ENCODE measurements around the gene ACTR3.
A peak's percentile ranks its signal among the peaks of the same experiment; 100 is the strongest.

Gene ACTR3

DNA sequence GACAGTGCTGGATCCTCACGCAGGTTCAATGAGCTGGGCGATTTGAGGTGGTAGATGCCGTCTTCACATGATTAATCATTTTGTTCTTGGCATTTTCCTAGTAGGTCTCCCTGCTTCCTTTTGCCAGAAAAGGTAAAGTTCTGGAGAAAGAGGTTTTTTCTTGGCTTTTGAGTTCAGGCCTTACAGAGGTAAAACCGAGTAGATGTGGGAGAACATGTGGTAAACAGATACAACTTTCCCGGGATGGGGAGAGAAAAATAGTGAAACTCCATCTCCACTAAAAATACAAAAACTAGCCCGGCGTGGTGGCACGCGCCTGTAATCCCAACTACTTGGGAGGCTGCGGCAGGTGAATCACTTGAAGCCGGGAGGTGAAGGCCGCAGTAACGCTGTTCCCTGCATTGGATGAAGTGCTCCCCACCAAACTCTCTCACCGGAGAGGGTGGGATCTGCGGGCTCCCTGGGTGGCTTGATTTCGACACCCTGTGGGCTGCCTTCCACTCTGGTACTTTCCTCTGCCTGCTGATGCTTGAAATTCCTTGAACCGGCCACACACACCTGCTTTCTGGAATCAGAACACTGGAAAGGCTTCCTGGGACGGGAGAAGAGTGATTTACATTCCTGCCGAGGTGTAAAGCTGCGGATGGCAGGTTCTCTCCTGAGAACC lies 88.8 kb downstream of the ACTR3 start:
- no peaks in the 10 kb centered on the region for H3K4me1 ChIP-seq (ENCODE audit: control insufficient read depth, insufficient read depth, low read length)
- peak overlapping the region; percentile 12 for H3K9ac ChIP-seq (ENCODE audit: low read length)
- no peaks in the 10 kb centered on the region for H3K27me3 ChIP-seq (ENCODE audit: control insufficient read depth, insufficient read depth, low read length)
- H3K4me3 ChIP-seq (ENCODE audit: low read length): no peak overlapping the region
- no peaks in the 10 kb centered on the region for H3K36me3 ChIP-seq (ENCODE audit: control insufficient read depth, insufficient read depth, low read length)
- no peak overlapping the region for H3K27ac ChIP-seq (ENCODE audit: low read depth, low read length)

- H3K27me3 ChIP-seq (ENCODE audit: control insufficient read depth, insufficient read depth, low read length): no peaks in the 10 kb centered on the region
- H3K27ac ChIP-seq (ENCODE audit: low read depth, low read length): no peak overlapping the region
- no peaks in the 10 kb centered on the region for H3K36me3 ChIP-seq (ENCODE audit: control insufficient read depth, insufficient read depth, low read length)
- no peak overlapping the region for H3K4me3 ChIP-seq (ENCODE audit: low read length)
- no peaks in the 10 kb centered on the region for H3K4me1 ChIP-seq (ENCODE audit: control insufficient read depth, insufficient read depth, low read length)
- no peak overlapping the region for H3K9ac ChIP-seq (ENCODE audit: low read length)
These were observed 89.6 kb downstream of the ACTR3 start for GRCh38 chr2:113979191-113980128.

- H3K27ac ChIP-seq (ENCODE audit: low read depth, low read length): no peak overlapping the region
These were observed 91.1 kb downstream of the ACTR3 start for GRCh38 chr2:113980946-113981345.

GRCh38 chr2:113981404-113982134 lies 91.7 kb downstream of the ACTR3 start:
- no peak overlapping the region for H3K27ac ChIP-seq (ENCODE audit: low read depth, low read length)
- H3K9ac ChIP-seq (ENCODE audit: low read length): no peak overlapping the region
- H3K27me3 ChIP-seq (ENCODE audit: control insufficient read depth, insufficient read depth, low read length): no peaks in the 10 kb centered on the region
- H3K36me3 ChIP-seq (ENCODE audit: control insufficient read depth, insufficient read depth, low read length): no peaks in the 10 kb centered on the region
- H3K4me1 ChIP-seq (ENCODE audit: control insufficient read depth, insufficient read depth, low read length): no peaks in the 10 kb centered on the region
- H3K4me3 ChIP-seq (ENCODE audit: low read length): no peak overlapping the region

More at GRCh38 chr2:113980946-113981345, 91.1 kb downstream of the ACTR3 start:
- Histone ChIP-seq H3K36me3 (ENCODE audit: control insufficient read depth, insufficient read depth, low read length) (no peaks in the 10 kb centered on the region), H3K9ac (ENCODE audit: low read length) (no peak overlapping the region), H3K4me1 (ENCODE audit: control insufficient read depth, insufficient read depth, low read length) (no peaks in the 10 kb centered on the region), H3K4me3 (ENCODE audit: low read length) (no peak overlapping the region), H3K27me3 (ENCODE audit: control insufficient read depth, insufficient read depth, low read length) (no peaks in the 10 kb centered on the region)

DNA sequence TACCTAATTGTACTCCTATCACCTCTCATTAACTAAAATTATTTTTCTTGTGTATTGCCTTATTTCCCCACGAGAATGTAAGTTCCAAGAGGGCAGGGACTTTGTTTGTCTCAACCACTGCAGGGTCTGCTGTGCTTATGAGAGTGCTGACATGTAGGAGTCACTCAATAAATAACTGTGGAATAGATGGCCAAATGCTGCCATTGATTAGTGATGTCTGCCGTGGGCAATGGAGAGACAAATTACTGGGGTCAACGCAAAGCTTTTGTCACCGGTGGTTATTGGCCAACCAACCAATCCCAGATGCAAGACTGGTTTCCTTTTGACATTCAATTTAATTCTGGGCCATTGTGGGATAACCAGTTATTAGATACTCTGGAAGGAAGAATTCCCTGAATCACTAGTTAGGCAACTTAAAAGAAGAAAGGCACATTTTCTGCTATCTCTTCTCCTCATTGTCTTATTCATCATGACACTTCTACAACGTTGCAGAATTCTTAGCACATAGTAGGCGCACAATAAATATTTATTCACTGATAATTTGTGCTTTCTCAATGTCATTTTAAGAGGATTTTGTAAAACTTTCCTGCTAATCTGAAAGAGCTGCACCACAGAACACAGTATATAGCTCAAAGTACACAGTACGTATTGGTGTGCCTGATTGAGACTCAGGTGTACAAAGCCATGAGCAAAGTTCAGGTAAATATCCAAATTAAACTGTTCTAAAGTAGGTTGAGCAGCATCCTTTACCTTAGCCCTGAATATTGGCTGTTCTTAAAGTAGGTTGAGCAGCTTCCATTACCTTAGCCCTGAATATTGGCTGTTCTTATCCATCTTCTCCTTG lies 95.9 kb downstream of the ACTR3 start:
- H3K4me3 ChIP-seq (ENCODE audit: low read length): no peak overlapping the region
- H3K27ac ChIP-seq (ENCODE audit: low read depth, low read length): no peak overlapping the region
- no peaks in the 10 kb centered on the region for H3K27me3 ChIP-seq (ENCODE audit: control insufficient read depth, insufficient read depth, low read length)
- H3K36me3 ChIP-seq (ENCODE audit: control insufficient read depth, insufficient read depth, low read length): no peaks in the 10 kb centered on the region
- H3K4me1 ChIP-seq (ENCODE audit: control insufficient read depth, insufficient read depth, low read length): no peaks in the 10 kb centered on the region
- no peak overlapping the region for H3K9ac ChIP-seq (ENCODE audit: low read length)

DNA sequence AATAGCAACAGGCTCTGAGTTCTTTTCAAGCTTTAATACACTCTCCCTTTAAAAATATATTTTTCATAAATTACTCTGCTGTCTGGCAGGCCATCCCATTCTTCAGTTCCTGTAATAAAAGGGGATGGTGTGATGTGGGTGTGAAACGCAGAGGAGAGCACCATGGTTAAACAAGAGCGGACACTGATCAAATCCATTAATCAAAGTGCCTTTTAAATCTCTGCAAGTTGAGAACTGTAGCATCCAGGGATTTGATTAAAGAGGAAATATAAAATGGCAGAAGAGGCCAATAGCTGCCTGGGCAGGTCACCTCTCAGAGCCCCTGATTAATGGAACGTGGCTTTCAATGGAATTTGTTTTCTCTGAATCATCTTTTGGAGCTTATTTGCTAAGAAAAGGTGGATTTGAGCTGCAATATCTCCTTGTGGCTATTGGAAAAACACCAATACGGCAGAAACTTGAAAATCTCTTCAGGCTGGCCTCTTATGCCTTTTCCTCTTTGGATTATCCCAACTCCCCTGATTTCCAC lies 96.9 kb downstream of the ACTR3 start:
- H3K4me1 ChIP-seq (ENCODE audit: control insufficient read depth, insufficient read depth, low read length): no peaks in the 10 kb centered on the region
- H3K4me3 ChIP-seq (ENCODE audit: low read length): no peak overlapping the region
- no peaks in the 10 kb centered on the region for H3K36me3 ChIP-seq (ENCODE audit: control insufficient read depth, insufficient read depth, low read length)
- no peak overlapping the region for H3K9ac ChIP-seq (ENCODE audit: low read length)
- H3K27me3 ChIP-seq (ENCODE audit: control insufficient read depth, insufficient read depth, low read length): no peaks in the 10 kb centered on the region
- H3K27ac ChIP-seq (ENCODE audit: low read depth, low read length): no peak overlapping the region

DNA sequence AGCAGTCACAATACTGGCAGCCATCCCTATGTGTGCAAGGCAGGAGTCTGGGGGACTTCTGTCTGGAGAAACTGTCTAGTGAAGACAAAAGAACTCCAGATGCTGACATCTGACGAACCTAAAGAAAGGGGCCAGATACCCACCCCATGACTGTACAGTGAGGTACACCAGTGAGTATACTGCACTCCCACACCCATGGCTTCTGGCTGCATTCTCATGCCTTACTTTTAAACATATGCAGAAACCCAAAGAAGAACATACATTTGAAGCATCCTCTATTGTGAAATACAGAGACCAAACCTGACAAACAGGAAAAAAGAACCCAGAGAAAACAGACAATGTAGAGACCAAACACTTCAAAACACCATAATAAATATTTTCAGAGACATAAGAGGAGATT lies 102.2 kb downstream of the ACTR3 start:
- no peak overlapping the region for H3K9ac ChIP-seq (ENCODE audit: low read length)
- no peaks in the 10 kb centered on the region for H3K27me3 ChIP-seq (ENCODE audit: control insufficient read depth, insufficient read depth, low read length)
- H3K4me1 ChIP-seq (ENCODE audit: control insufficient read depth, insufficient read depth, low read length): no peaks in the 10 kb centered on the region
- H3K36me3 ChIP-seq (ENCODE audit: control insufficient read depth, insufficient read depth, low read length): no peaks in the 10 kb centered on the region
- no peak overlapping the region for H3K4me3 ChIP-seq (ENCODE audit: low read length)
- H3K27ac ChIP-seq (ENCODE audit: low read depth, low read length): no peak overlapping the region

DNA sequence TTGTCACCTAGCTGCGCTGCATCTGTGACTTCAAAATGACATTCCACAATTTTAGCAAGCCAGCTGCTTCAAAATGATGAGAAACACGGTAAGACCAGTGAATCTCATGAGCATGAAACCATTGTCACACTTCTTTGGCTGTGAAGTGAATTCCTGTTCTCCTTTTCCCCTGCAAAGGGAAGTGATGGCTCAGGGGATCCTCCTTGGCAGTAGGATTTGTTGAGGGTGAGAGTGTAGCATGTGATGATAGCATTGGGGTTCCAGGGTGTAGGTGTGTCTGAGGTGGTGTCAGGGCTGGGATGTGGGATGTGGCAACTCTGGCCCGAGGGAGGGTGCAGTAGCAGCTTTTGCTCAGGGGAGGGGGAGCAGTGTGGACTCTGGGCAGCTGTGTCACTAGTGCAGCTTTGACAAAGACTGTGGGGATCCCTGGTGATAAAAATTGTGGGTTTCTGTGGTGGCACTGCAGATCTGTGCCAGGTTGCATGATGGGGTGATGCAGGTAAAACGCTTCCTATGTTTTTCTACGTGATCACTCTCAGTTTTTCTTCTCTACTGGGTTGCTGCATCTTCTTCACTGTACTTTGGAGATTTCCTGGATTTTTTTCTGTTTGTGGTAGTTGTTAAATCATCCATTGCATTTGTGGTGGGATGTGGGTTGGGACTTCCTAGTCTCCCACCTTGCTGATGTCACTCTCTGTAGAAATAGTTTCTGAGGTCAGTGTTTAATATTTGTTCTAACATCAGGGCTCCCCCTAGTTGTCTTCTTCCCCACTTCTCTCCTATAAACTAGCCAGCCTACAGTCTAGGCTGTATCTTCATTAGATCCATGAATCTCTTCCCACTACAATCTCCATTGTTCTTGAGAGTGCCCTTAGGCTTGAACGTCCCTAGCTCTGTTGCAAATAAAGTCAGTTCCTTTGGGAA lies 107.0 kb downstream of the ACTR3 start:
- Histone ChIP-seq H3K27me3 (ENCODE audit: control insufficient read depth, insufficient read depth, low read length) (no peaks in the 10 kb centered on the region), H3K27ac (ENCODE audit: low read depth, low read length) (no peak overlapping the region), H3K36me3 (ENCODE audit: control insufficient read depth, insufficient read depth, low read length) (no peaks in the 10 kb centered on the region)

DNA sequence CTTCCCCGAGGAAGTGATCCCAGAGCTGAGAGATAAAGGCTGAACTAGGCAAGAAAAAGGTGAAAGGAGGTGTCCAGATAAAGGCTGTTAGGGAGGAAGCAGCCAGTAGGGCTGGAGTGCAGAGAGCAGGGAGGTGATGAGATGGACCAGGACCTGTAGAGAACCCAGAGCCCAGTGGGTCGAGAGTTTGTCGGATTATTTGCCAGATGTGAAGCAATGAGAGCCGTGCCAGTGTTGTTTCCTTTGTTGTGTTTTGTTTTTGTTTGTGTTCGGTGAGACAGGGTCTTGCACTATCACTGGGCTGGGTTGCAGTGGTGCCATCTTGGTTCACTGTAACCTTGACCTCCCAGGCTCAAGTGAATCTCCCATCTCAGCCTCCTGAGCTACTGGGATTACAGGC lies 111.3 kb downstream of the ACTR3 start:
- Histone ChIP-seq H3K9ac (ENCODE audit: low read length) (no peak overlapping the region), H3K27ac (ENCODE audit: low read depth, low read length) (no peak overlapping the region), H3K27me3 (ENCODE audit: control insufficient read depth, insufficient read depth, low read length) (no peaks in the 10 kb centered on the region), H3K4me1 (ENCODE audit: control insufficient read depth, insufficient read depth, low read length) (no peaks in the 10 kb centered on the region), H3K36me3 (ENCODE audit: control insufficient read depth, insufficient read depth, low read length) (no peaks in the 10 kb centered on the region), H3K4me3 (ENCODE audit: low read length) (no peak overlapping the region)

More for the DNA sequence above, 107.0 kb downstream of the ACTR3 start:
- H3K4me3 ChIP-seq (ENCODE audit: low read length): no peak overlapping the region
- H3K4me1 ChIP-seq (ENCODE audit: control insufficient read depth, insufficient read depth, low read length): no peaks in the 10 kb centered on the region
- no peak overlapping the region for H3K9ac ChIP-seq (ENCODE audit: low read length)

- no peak overlapping the region for H3K4me3 ChIP-seq (ENCODE audit: low read length)
- H3K27me3 ChIP-seq (ENCODE audit: control insufficient read depth, insufficient read depth, low read length): no peaks in the 10 kb centered on the region
- H3K4me1 ChIP-seq (ENCODE audit: control insufficient read depth, insufficient read depth, low read length): no peaks in the 10 kb centered on the region
- H3K27ac ChIP-seq (ENCODE audit: low read depth, low read length): no peak overlapping the region
- H3K36me3 ChIP-seq (ENCODE audit: control insufficient read depth, insufficient read depth, low read length): no peaks in the 10 kb centered on the region
- H3K9ac ChIP-seq (ENCODE audit: low read length): no peak overlapping the region
These were observed 112.0 kb downstream of the ACTR3 start for GRCh38 chr2:114001937-114002336.

Measured in rectal smooth muscle tissue (tissue), 1 donor.